HG02610 (cell line): ENCODE data around the gene NDUFB10.
"Not testable (repeated sequence)": the region's sequence is repeated elsewhere in the genome, so short reads cannot be mapped to it uniquely, and the experiment has no call there.

Experiments used
- ATAC-seq: cut with Tn5 transposase; IDR thresholded peaks from one replicate; pipeline ENCODE4 v1.9.1; 2021; ENCODE audit warnings: mild to moderate bottlenecking, moderate library complexity; ENCODE audit not compliant: unreplicated experiment

The NDUFB10 gene

GRCh38 chr16:1923299-1924034 is 35.9 kb upstream of the NDUFB10 start:
- no peak for ATAC-seq

GRCh38 chr16:1924095-1924494 is 35.2 kb upstream of the NDUFB10 start:
- no peak for ATAC-seq

GRCh38 chr16:1926271-1926670 is 33.1 kb upstream of the NDUFB10 start:
- no peak for ATAC-seq

GRCh38 chr16:1929105-1929504 is 30.2 kb upstream of the NDUFB10 start:
- ATAC-seq: peak; percentile 13

GRCh38 chr16:1929578-1930337 is 29.6 kb upstream of the NDUFB10 start:
- ATAC-seq: peak; percentile 74

- no peak for ATAC-seq
Measured at GRCh38 chr16:1930338-1930720, 29.0 kb upstream of the NDUFB10 start.

- ATAC-seq: no peak
Measured at GRCh38 chr16:1932050-1933028, 27.0 kb upstream of the NDUFB10 start.

- ATAC-seq: no peak
Measured at GRCh38 chr16:1933097-1933661, 26.2 kb upstream of the NDUFB10 start.

- no peak for ATAC-seq
Measured at GRCh38 chr16:1936945-1937479, 22.3 kb upstream of the NDUFB10 start.

- no peak for ATAC-seq
Measured at GRCh38 chr16:1938316-1938715, 21.0 kb upstream of the NDUFB10 start.

GRCh38 chr16:1938910-1939309 is 20.4 kb upstream of the NDUFB10 start:
- ATAC-seq: no peak

GRCh38 chr16:1939833-1940232 is 19.5 kb upstream of the NDUFB10 start:
- ATAC-seq: not testable (repeated sequence)

GRCh38 chr16:1940273-1941161 is 18.8 kb upstream of the NDUFB10 start:
- ATAC-seq: no peak

- no peak for ATAC-seq
Measured at GRCh38 chr16:1941162-1942046, 17.9 kb upstream of the NDUFB10 start.

- no peak for ATAC-seq
Measured at GRCh38 chr16:1942047-1942809, 17.1 kb upstream of the NDUFB10 start.

GRCh38 chr16:1942810-1943726 is 16.3 kb upstream of the NDUFB10 start, which contains the start of gene MSRB1:
MSRB1 (minus strand) TSS chr16:1943199; CDS start chr16:1943156, 43 bp downstream.
- ATAC-seq: peak; percentile 86
